GM12874 (cell line): ENCODE measurements around the gene ICAM2.

ENCODE experiments used
- CTCF ChIP-seq: IDR thresholded peaks from 2 replicates; pipeline ENCODE4 v1.5.1; 2011; ENCODE audit warnings: low read depth, mild to moderate bottlenecking, control low read depth, low read length, moderate library complexity; ENCODE audit not compliant: insufficient read depth

ICAM2 gene

DNA sequence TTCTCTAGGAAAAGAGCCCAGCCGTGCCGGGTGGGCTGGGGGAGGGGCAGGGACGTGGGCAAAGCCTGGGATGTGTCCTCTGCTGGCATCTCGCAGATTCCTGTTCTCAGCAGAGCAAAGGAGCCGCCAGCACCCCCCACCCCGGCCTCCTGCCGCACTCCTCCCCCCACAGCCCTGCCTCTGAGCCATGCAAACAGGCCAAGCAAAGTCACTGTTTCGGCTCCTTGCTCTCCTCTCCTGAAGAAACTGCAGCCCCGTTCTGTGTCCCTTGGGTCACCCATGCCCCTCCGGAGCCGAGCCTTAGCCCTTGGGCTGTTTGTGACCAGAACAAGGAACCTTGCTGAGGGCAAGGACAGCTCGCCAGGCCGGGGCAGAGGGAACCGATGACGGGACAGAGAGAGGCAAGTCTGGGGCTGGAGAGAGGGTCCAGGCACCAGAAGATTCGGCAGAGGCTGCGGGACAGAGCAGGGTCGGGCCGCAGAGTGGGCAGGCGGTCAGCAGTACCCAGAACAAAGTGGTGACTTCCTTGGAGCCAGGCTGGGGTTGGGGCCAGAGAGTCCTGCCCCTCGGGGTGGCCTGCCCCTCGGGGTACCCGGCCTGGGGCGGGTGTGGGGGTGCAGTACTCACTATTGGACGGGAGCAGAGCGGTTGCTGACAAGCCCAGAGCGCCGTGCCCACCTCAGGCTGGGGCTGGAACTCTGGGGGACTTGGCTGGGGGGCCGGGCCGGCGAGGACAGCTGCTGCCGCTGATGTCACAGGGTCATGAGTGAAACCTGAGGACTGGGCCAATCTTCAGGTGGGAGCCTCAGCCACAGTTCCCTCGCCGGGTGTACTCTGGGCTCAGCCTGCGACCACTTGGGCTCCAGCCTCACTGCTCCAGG lies 31.5 kb downstream of the ICAM2 start:
- TF ChIP-seq CTCF: no peak

- no peak for TF ChIP-seq CTCF
These were observed 32.3 kb downstream of the ICAM2 start for GRCh38 chr17:63988127-63988478.

- TF ChIP-seq CTCF: no peak
These were observed 33.0 kb downstream of the ICAM2 start for GRCh38 chr17:63987221-63988126.

DNA sequence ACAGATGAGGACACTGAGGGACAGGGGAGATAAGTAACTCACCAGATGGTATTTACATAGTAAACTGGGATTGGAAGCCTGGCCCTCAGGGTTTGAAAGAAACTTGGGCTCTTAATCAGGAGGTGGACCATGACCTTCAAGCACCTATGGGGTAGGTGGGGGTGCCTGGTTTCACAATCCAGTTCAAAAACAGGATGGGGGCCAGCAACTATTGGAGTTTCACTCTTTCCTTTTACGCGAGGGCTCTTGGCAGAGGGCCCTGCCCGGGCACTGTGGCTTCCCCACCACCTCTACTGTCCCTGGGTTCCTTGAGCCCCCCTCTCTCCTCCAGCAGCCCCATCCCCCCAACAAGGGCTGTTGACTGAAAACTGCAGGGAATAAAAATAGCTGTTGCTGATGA lies 33.6 kb downstream of the ICAM2 start:
- no peak for TF ChIP-seq CTCF

- no peak for TF ChIP-seq CTCF
These were observed 34.9 kb downstream of the ICAM2 start for GRCh38 chr17:63985387-63986140.

DNA sequence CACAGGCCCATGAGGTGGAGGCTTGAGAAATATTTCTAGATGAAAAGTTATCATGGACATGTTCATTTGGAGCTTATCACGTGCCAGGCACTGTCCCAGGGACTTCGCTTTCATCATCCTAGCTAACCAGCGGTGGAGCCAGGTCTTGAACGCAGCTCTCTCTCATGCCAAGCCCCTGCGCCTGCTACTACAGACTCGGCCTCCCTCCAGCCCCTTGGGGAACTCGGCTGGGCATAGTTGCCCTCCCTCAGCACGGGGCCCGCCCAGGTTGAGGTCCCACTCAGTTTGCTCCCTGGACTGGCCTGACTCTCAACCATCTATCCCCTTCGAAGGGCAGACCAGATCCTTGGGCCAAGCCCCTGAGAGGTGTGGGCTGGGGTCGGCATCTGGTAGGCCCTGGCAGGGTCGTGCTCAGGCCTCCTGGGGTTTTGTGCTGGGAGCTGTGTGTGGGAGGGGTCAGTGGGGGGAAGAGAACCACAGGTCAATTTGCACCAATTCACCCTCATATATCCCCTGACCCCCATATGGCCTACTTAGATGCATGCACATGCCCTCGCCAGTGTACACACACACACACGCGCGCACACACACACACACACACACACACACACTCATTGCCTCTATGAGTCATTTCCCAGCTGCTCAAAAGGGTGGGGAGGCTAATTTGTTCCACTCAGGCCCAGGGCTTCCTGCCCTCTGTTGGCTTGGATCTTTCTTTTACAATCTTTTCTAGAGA lies 35.6 kb downstream of the ICAM2 start:
- TF ChIP-seq CTCF: no peak

DNA sequence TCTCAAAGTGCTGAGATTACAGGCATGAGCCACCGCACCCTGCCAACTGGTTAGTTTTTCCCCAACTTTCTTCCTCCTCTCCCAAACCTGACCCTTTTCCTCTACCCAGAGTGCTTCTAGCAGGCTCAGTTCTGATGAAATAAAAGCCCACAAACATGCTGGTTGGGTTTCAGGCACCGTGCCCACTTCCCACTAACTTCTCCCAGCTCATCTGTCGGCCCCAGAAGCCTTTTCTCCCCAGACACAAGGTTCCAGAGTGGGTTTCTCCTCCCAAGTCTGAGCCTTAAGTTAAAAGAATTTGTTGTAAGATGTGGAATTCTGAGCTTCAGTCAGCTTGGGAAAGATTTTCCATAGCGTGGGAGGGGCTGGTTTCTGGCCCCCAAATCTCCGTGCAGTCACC lies 36.2 kb downstream of the ICAM2 start:
- TF ChIP-seq CTCF: no peak
